CD8-positive, alpha-beta memory T cell (primary cell): ENCODE data around the gene UBR2. TPM values are rescaled to one million over a fixed set of nuclear protein-coding genes. Genes with fewer than 3 reads are reported as not detected.
A peak's percentile ranks its signal among the peaks of the same experiment; 100 is the strongest.

ENCODE experiments used
- CTCF ChIA-PET: fragments of 350-600 bp; sonication (Branson Sonifier 250); formaldehyde crosslinking; loops from one replicate; lab custom pipeline; 2021; ENCODE audit warnings: antibody characterized with exemption; lab: Charles Lee
- POLR2A ChIA-PET: fragments of 350-600 bp; sonication (Branson Sonifier 250); formaldehyde crosslinking; loops from one replicate; lab custom pipeline; 2021; ENCODE audit warnings: antibody characterized with exemption; lab: Charles Lee
- DNase-seq, 5 donors: peaks; one replicate each; pipeline versions ENCODE4 v3.0.0 to v3.0.0-alpha.2; 2020 to 2022; ENCODE audit warnings: mixed read lengths in 1 of 5
- H3K27ac ChIP-seq: one replicate; pipeline ENCODE4 v1.7.0; 2013; ENCODE audit warnings: low read depth, mild to moderate bottlenecking, low read length, moderate library complexity
- H3K27me3 ChIP-seq: 2 replicates; pipeline ENCODE4 v1.7.0; 2013; ENCODE audit warnings: low read length, mild to moderate bottlenecking; ENCODE audit not compliant: insufficient read depth, poor library complexity, severe bottlenecking
- H3K36me3 ChIP-seq: 2 replicates; pipeline ENCODE4 v1.7.0; 2013; ENCODE audit warnings: mild to moderate bottlenecking, low read length, moderate library complexity; ENCODE audit not compliant: insufficient read depth
- H3K4me1 ChIP-seq: 2 replicates; pipeline ENCODE4 v1.7.0; 2013; ENCODE audit warnings: mild to moderate bottlenecking, low read length, moderate library complexity; ENCODE audit not compliant: insufficient read depth
- H3K4me3 ChIP-seq: 2 replicates; pipeline ENCODE4 v1.7.0; 2013; ENCODE audit warnings: mild to moderate bottlenecking, low read length
- H3K9me3 ChIP-seq: 2 replicates; pipeline ENCODE4 v1.7.0; 2013; ENCODE audit warnings: mild to moderate bottlenecking, low read length
- H3K27ac Mint-ChIP-seq, 8 donors: one replicate each; pipeline ENCODE4 v1.8.0; 2020 to 2021; ENCODE audit warnings: mixed read lengths in 8 of 8, mild to moderate bottlenecking in 6 of 8, inconsistent platforms in 3 of 8, moderate library complexity in 3 of 8
- H3K27me3 Mint-ChIP-seq, 2 donors: one replicate each; pipeline ENCODE4 v1.8.0; 2020 to 2021; ENCODE audit warnings: mixed read lengths in 2 of 2, mild to moderate bottlenecking in 1 of 2, moderate library complexity in 1 of 2
- H3K36me3 Mint-ChIP-seq, 3 donors: one replicate each; pipeline ENCODE4 v1.8.0; 2020 to 2021; ENCODE audit warnings: mixed read lengths in 3 of 3, inconsistent platforms in 1 of 3, mild to moderate bottlenecking in 1 of 3
- H3K4me1 Mint-ChIP-seq, 3 donors: one replicate each; pipeline ENCODE4 v1.8.0; 2020 to 2021; ENCODE audit warnings: mixed read lengths in 3 of 3, inconsistent platforms in 1 of 3, mild to moderate bottlenecking in 1 of 3
- H3K4me3 Mint-ChIP-seq, 7 donors: one replicate each; pipeline ENCODE4 v1.8.0; 2020 to 2021; ENCODE audit warnings: mixed read lengths in 7 of 7, mild to moderate bottlenecking in 6 of 7, moderate library complexity in 4 of 7, inconsistent platforms in 2 of 7
- H3K9me3 Mint-ChIP-seq, 5 donors: one replicate each; pipeline ENCODE4 v1.8.0; 2020 to 2022; ENCODE audit warnings: mixed read lengths in 5 of 5, mild to moderate bottlenecking in 3 of 5, moderate library complexity in 2 of 5, inconsistent platforms in 1 of 5
- polyA plus RNA-seq: library from polyadenylated mRNA; unstranded; fragments of 300-500 nt; fragmentation: Illumina TruSeq; gene quantifications from one replicate; pipeline ENCODE4 v1.2.3, GENCODE V29; 2021
- total RNA-seq, 2 experiments: library from RNA; stranded (reverse); gene quantifications; one replicate each; pipeline ENCODE4 v1.2.3, GENCODE V29; 2021

The UBR2 gene
- total and polyA plus RNA-seq, 3 experiments from 2014 or later, result 13.6 to 27.0 (median 26.2) TPM

- DNase-seq, result no peak
- Mint-ChIP-seq H3K4me1 (peaks cover 7 to 21% (median 18%) of the 10 kb centered on the region in 3 donors), H3K36me3 (peaks cover under 1 to 6% (median 1%) of the 10 kb centered on the region in 3 donors), H3K27me3 (peaks cover 0 to 1% of the 10 kb centered on the region in 2 donors), H3K27ac (peak overlapping the region in 2 of 8 donors; percentile 19 to 21), H3K4me3 (peak overlapping the region in 1 of 7 donors; percentile 48), H3K9me3 (peaks cover under 1 to 16% (median 9%) of the 10 kb centered on the region in 5 donors)
- Histone ChIP-seq H3K9me3 (no peaks in the 10 kb centered on the region), H3K27ac (no peak overlapping the region), H3K4me3 (no peak overlapping the region), H3K4me1 (peaks cover 12% of the 10 kb centered on the region), H3K27me3 (no peaks in the 10 kb centered on the region), H3K36me3 (no peaks in the 10 kb centered on the region)
- POLR2A ChIA-PET, result interaction anchor here (0.7 kb wide), 1 partner anchor 30 kb away, joined by 4 read pairs; no protein-coding TSS in a partner anchor
- CTCF ChIA-PET, result interaction anchor here (1.2 to 3.3 kb wide), 3 partner anchors 10 to 139 kb away, joined by 3 to 14 read pairs (median 5); partner anchors contain the start of gene RPL7L1
These were observed 176.9 kb downstream of the UBR2 start for GRCh38 chr6:42740725-42741124.

GRCh38 chr6:42742116-42742894 is 178.5 kb downstream of the UBR2 start:
- CTCF ChIA-PET, result interaction anchor here (1.3 to 3.3 kb wide), 4 partner anchors 11 to 40 kb away, joined by 3 to 14 read pairs (median 4); no protein-coding TSS in a partner anchor
- Mint-ChIP-seq H3K4me3 (peak overlapping the region; percentile 5 to 85 (median 20)), H3K9me3 (peaks cover 3 to 18% (median 12%) of the 10 kb centered on the region in 5 donors), H3K27ac (peak overlapping the region in 7 of 8 donors; percentile 5 to 66 (median 23)), H3K36me3 (peaks cover 3 to 15% (median 3%) of the 10 kb centered on the region in 3 donors), H3K4me1 (peaks cover 10 to 26% (median 22%) of the 10 kb centered on the region in 3 donors), H3K27me3 (no peaks in the 10 kb centered on the region)
- no peaks in the 10 kb centered on the region for H3K27me3 ChIP-seq
- H3K4me1 ChIP-seq, result peaks cover 13% of the 10 kb centered on the region
- no peak overlapping the region for H3K27ac ChIP-seq
- H3K36me3 ChIP-seq, result no peaks in the 10 kb centered on the region
- H3K9me3 ChIP-seq, result no peaks in the 10 kb centered on the region
- H3K4me3 ChIP-seq, result no peak overlapping the region
- POLR2A ChIA-PET, result interaction anchor here (0.6 to 1.6 kb wide), 4 partner anchors 23 to 137 kb away, joined by 4 to 8 read pairs (median 4); partner anchors contain the start of genes BICRAL and RPL7L1
- no peak for DNase-seq

Other genes starting within 250 kb of the UBR2 start
- gene TRERF1, start 112.1 kb upstream of the UBR2 start, total RNA-seq, result 10 to 100 TPM; 10.3 to 10.6 TPM
- 10.2 TPM for gene TRERF1, start 112.1 kb upstream of the UBR2 start, polyA plus RNA-seq
- under 1 TPM in 1 of 2 experiments, not detected in 1; 0.15 TPM for gene PRPH2, start 158.6 kb downstream of the UBR2 start, total RNA-seq
- 0.07 TPM for gene PRPH2, start 158.6 kb downstream of the UBR2 start, polyA plus RNA-seq
- gene TBCC, start 182.1 kb downstream of the UBR2 start, total RNA-seq, result 10 to 100 TPM; 24.4 to 26.4 TPM
- gene TBCC, start 182.1 kb downstream of the UBR2 start, polyA plus RNA-seq, result 109 TPM
- gene BICRAL, start 218.0 kb downstream of the UBR2 start, total RNA-seq, result 10 to 100 TPM; 15.9 to 16.8 TPM
- 6.8 TPM for gene BICRAL, start 218.0 kb downstream of the UBR2 start, polyA plus RNA-seq